DND-41 (cell line): ENCODE measurements around the gene EXD3.

Source experiments
- CTCF ChIP-seq: IDR thresholded peaks from 2 replicates; pipeline ENCODE4 v1.5.1; 2012; ENCODE audit warnings: borderline replicate concordance, low read length, moderate library complexity, mild to moderate bottlenecking; ENCODE audit not compliant: poor library complexity, severe bottlenecking; ENCODE audit errors: extremely low read depth
- EZH2 ChIP-seq: IDR thresholded peaks from 3 replicates; pipeline ENCODE4 v1.6.1; 2012; ENCODE audit warnings: borderline replicate concordance, low read depth, mild to moderate bottlenecking, moderate library complexity, low read length, inconsistent platforms; ENCODE audit not compliant: severe bottlenecking

- TF ChIP-seq CTCF (no peak), EZH2 (no peak)
Observed at GRCh38 chr9:137441935-137442321, 19.0 kb upstream of the EXD3 start.
